Naive thymus-derived CD8-positive, alpha-beta T cell (primary cell): ENCODE measurements around the gene GAL3ST3. TPM values are rescaled to one million over a fixed set of nuclear protein-coding genes. Genes with fewer than 3 reads are reported as not detected.
"Not testable (repeated sequence)": the region's sequence is repeated elsewhere in the genome, so short reads cannot be mapped to it uniquely, and the experiment has no call there.

Experiments
- ATAC-seq, 2 donors: fragments of 150-1000 bp; cut with Tn5 transposase in 1 of 2; sonication (Bioruptor Pico), chemical (Tn5 transposase) in 1 of 2; 1 replicate in 1 of 2; 2 replicates in 1 of 2; pipeline ENCODE4 v1.10.0; 2021; ENCODE audit warnings: mild to moderate bottlenecking in 2 of 2, moderate library complexity in 2 of 2
- POLR2A ChIA-PET: fragments of 350-600 bp; sonication (Branson Sonifier 250); formaldehyde crosslinking; loops from one replicate; lab custom pipeline; 2021; ENCODE audit warnings: antibody characterized with exemption; lab: Charles Lee
- DNase-seq, 10 donors: peaks; one replicate each; pipeline versions ENCODE4 v3.0.0 to v3.0.0-alpha.2; 2020 to 2022
- H3K27ac Mint-ChIP-seq, 10 donors: one replicate each; pipeline ENCODE4 v1.8.0; 2020 to 2022; ENCODE audit warnings: mild to moderate bottlenecking in 10 of 10, mixed read lengths in 10 of 10, moderate library complexity in 4 of 10, inconsistent platforms in 1 of 10
- H3K27me3 Mint-ChIP-seq, 5 donors: one replicate each; pipeline ENCODE4 v1.8.0; 2021 to 2022; ENCODE audit warnings: mixed read lengths in 5 of 5
- H3K36me3 Mint-ChIP-seq, 3 donors: one replicate each; pipeline ENCODE4 v1.8.0; 2020 to 2022; ENCODE audit warnings: mixed read lengths in 3 of 3, mild to moderate bottlenecking in 2 of 3, inconsistent platforms in 1 of 3
- H3K4me1 Mint-ChIP-seq, 4 donors: one replicate each; pipeline ENCODE4 v1.8.0; 2021 to 2022; ENCODE audit warnings: mixed read lengths in 4 of 4
- H3K4me3 Mint-ChIP-seq, 10 donors: one replicate each; pipeline ENCODE4 v1.8.0; 2020 to 2022; ENCODE audit warnings: mild to moderate bottlenecking in 10 of 10, mixed read lengths in 10 of 10, moderate library complexity in 6 of 10, inconsistent platforms in 1 of 10
- H3K9me3 Mint-ChIP-seq, 9 donors: one replicate each; pipeline ENCODE4 v1.8.0; 2020 to 2022; ENCODE audit warnings: mixed read lengths in 9 of 9, mild to moderate bottlenecking in 3 of 9, inconsistent platforms in 1 of 9, moderate library complexity in 1 of 9
- polyA plus RNA-seq, 3 donors: library from polyadenylated mRNA; unstranded; fragments of 300-500 nt; fragmentation: Illumina TruSeq; gene quantifications; one replicate each; pipeline ENCODE4 v1.2.3, GENCODE V29; 2021
- total RNA-seq, 8 experiments: library from RNA in 2 of 8; stranded (reverse) in 2 of 8; gene quantifications; one replicate each; pipeline ENCODE4 v1.2.3 and lab custom pipeline; 2021 to 2026

GAL3ST3 gene, protein sequence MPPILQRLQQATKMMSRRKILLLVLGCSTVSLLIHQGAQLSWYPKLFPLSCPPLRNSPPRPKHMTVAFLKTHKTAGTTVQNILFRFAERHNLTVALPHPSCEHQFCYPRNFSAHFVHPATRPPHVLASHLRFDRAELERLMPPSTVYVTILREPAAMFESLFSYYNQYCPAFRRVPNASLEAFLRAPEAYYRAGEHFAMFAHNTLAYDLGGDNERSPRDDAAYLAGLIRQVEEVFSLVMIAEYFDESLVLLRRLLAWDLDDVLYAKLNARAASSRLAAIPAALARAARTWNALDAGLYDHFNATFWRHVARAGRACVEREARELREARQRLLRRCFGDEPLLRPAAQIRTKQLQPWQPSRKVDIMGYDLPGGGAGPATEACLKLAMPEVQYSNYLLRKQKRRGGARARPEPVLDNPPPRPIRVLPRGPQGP
- total RNA-seq = not detected
- under 1 TPM in 1 of 3 donors, not detected in 2; 0.27 TPM for polyA plus RNA-seq
- 0 to 0.17 (median 0) reads per million in 6 experiments for total RNA-seq (lab: John Stamatoyannopoulos, UW)

- peak in 1 of 10 donors; percentile 10 for DNase-seq
- POLR2A ChIA-PET = no interaction called here
- Mint-ChIP-seq H3K4me1 (peaks cover 22 to 46% (median 42%) of the 10 kb centered on the region in 4 donors), H3K36me3 (peaks cover 0 to 11% (median 3%) of the 10 kb centered on the region in 3 donors), H3K27me3 (peaks cover 0 to 5% (median 0%) of the 10 kb centered on the region in 5 donors), H3K9me3 (no peaks in the 10 kb centered on the region), H3K4me3 (peak within 1 kb of the TSS; percentile 19 to 72 (median 45)), H3K27ac (peak within 1 kb of the TSS in 4 of 10 donors; percentile 53 to 65 (median 62))
- ATAC-seq = no peak
These were observed at the start of gene GAL3ST3 for GRCh38 chr11:66048547-66049323. TSS of gene GAL3ST3 (minus strand) at chr11:66049161. CDS start at chr11:66045415, 3,746 bp downstream.

DNA sequence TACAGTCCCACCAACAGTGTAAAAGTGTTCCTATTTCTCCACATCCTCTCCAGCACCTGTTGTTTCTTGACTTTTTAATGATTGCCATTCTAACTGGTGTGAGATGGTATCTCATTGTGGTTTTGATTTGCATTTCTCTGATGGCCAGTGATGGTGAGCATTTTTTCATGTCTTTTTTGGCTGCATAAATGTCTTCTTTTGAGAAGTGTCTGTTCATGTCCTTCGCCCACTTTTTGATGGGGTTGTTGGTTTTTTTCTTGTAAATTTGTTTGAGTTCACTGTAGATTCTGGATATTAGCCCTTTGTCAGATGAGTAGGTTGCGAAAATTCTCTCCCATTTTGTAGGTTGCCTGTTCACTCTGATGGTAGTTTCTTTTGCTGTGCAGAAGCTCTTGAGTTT lies 43.2 kb upstream of the GAL3ST3 start:
- H3K27me3 Mint-ChIP-seq, H3K27ac Mint-ChIP-seq, ATAC-seq, H3K9me3 Mint-ChIP-seq, H3K4me3 Mint-ChIP-seq, POLR2A ChIA-PET, DNase-seq: not testable (repeated sequence)
- Mint-ChIP-seq H3K4me1 (peaks cover 20 to 56% (median 44%) of the 10 kb centered on the region in 4 donors), H3K36me3 (peaks cover 0 to 26% (median 11%) of the 10 kb centered on the region in 3 donors)

DNA sequence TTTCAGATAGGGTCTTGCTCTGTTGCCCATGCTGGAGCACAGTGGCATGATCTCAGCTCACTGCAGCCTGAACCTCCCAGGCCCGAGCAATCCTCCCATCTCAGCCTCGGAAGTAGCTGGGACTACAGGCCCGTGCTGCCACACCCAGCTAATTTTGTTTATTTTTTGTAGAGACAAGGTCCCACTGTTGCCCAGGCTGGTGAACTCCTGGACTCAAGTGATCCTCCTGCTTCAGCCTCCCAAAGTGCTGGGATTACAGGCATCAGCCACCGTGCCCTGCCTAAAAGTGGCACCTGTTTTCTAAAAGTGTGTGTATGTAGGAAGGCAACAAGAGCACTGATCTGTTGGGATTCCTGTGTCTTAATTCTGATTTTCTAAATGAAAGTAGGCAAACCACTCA lies 41.3 kb upstream of the GAL3ST3 start:
- DNase-seq = no peak
- H3K4me3 Mint-ChIP-seq = peak overlapping the region in 3 of 10 donors; percentile 4 to 61 (median 38)
- H3K4me1 Mint-ChIP-seq = peaks cover 17 to 61% (median 51%) of the 10 kb centered on the region in 4 donors
- no peak for ATAC-seq
- POLR2A ChIA-PET = interaction anchor here (0.6 to 1.1 kb wide), 4 partner anchors 34 to 192 kb away, joined by 3 to 8 read pairs (median 6); no protein-coding TSS in a partner anchor
- H3K9me3 Mint-ChIP-seq = no peaks in the 10 kb centered on the region
- H3K27ac Mint-ChIP-seq = peak overlapping the region; percentile 4 to 84 (median 46)
- peaks cover 0 to 27% (median 11%) of the 10 kb centered on the region in 3 donors for H3K36me3 Mint-ChIP-seq
- H3K27me3 Mint-ChIP-seq = no peaks in the 10 kb centered on the region

DNA sequence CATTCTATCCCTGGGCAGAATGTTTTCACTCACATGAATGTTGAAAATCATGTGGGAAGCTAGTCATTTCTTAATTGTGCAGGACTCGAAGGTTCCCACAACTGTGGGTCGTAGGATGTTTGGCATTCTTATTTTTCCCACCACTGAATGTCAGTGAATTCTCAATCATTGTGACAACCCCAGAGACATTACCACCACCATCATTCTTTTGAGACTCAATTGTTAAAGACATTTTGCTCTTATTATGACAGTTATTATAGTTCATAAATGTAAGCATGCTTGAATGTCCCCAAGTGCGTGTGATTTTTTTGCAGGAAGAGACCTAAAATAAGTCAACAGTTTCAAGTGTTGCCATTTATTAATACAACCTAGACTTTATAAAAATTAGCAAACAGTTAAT lies 40.1 kb upstream of the GAL3ST3 start:
- Mint-ChIP-seq H3K9me3 (no peaks in the 10 kb centered on the region), H3K4me1 (peaks cover 25 to 73% (median 63%) of the 10 kb centered on the region in 4 donors), H3K27ac (peak overlapping the region in 9 of 10 donors; percentile 7 to 95 (median 58)), H3K4me3 (no peak overlapping the region), H3K27me3 (no peaks in the 10 kb centered on the region), H3K36me3 (peaks cover 0 to 27% (median 11%) of the 10 kb centered on the region in 3 donors)
- POLR2A ChIA-PET = no interaction called here
- ATAC-seq = no peak
- DNase-seq = no peak

DNA sequence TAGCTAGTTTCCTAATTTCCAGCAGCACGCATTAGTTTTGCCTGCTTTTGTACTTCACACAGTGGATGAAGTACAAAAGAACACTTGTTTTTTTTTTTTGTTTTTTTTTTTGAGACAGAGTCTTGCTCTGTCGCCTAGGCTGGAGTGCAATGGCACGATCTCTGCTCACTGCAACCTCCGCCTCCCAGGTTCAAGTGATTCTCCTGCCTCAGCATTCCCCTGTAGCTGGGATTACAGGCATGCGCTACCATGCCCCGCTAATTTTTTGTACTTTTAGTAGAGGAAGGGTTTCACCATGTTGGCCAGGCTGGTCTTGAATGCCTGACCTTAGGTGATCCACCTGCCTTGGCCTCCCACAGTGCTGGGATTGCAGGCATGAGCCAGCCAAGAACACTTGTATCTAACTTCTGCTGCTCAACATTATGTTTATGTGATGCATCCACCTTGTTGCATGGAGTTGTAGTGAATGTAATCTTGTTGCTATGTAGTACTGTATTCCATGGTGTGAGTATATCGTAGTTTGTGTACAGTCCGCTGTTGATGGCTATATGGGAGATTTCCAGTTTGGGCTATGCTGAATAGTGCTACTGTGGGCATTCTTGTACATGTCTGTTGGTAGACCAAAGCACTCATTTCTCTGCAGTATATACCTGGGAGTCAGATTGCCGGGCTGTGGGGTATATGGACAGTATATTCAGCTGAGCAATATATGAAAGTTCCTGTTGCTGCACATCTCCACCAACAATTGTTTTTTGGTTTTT lies 38.4 kb upstream of the GAL3ST3 start:
- Mint-ChIP-seq H3K4me3 (peak overlapping the region in 9 of 10 donors; percentile 26 to 69 (median 47)), H3K27ac (peak overlapping the region; percentile 11 to 95 (median 76)), H3K27me3 (no peaks in the 10 kb centered on the region), H3K36me3 (peaks cover 0 to 25% (median 9%) of the 10 kb centered on the region in 3 donors), H3K9me3 (no peaks in the 10 kb centered on the region), H3K4me1 (peaks cover 31 to 83% (median 77%) of the 10 kb centered on the region in 4 donors)
- POLR2A ChIA-PET = interaction anchor here (1.2 kb wide), 1 partner anchor 29 kb away, joined by 3 read pairs; no protein-coding TSS in a partner anchor
- DNase-seq = no peak
- ATAC-seq = no peak

DNA sequence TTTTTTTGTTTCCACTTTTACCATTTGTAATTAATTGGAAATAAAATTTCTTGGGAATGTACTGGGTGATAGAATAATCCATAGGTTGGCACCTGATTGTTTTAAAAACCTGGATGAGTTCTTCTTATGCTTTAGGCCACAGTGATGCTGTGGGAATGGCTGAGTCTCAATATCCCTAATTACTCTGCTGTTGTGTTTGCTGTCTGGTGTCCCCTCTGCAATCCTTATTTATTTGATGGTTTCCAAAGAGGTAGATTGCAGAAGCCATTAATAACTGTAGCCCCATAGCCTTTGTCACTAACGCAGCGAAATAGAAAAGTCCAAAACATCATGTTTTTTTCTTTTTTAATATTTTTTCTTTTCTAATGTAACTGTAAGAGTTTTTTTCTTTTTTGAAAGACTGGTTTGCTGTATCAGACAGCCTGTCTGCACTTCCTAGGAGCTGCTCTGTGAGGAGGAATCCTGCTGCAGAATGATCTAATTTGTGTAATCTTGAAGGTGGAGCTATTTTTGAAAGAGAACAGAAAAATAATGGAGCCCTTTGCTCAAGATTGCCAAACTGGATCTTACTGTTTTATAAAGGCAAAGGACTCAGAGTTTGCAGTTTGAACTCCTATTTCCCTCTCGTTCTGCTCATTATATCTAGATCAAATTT lies 36.0 kb upstream of the GAL3ST3 start:
- Mint-ChIP-seq H3K27ac (peak overlapping the region in 9 of 10 donors; percentile 95 to 100 (median 97)), H3K27me3 (no peaks in the 10 kb centered on the region), H3K4me3 (peak overlapping the region in 9 of 10 donors; percentile 11 to 94 (median 80)), H3K9me3 (no peaks in the 10 kb centered on the region), H3K36me3 (peaks cover 0 to 17% (median 9%) of the 10 kb centered on the region in 3 donors), H3K4me1 (peaks cover 44 to 94% (median 90%) of the 10 kb centered on the region in 4 donors)
- POLR2A ChIA-PET = interaction anchor here (0.7 to 8.4 kb wide), 5 partner anchors 14 to 45 kb away, joined by 3 to 146 read pairs (median 5); partner anchors contain the start of gene PACS1
- ATAC-seq (no peak), DNase-seq (no peak)

DNA sequence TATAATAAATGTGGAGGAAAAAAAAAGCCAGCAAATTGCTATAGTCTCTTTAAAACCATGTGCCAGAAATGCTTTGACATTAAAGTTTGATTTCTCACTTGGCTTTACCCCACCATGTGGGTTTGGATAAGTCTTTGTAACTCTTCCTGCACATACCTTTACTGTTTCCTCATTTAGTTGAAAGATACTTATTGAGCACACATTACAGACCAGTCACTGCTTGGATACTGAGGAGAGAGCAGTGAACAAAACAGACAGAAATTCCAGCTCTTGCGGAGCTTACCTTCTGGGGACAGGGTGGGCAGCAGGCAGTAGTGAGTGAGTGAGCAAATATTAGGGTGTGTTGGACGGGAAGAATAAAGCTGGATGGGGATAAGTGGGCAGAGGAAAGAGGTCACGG lies 34.8 kb upstream of the GAL3ST3 start:
- Mint-ChIP-seq H3K4me3 (peak overlapping the region; percentile 37 to 94 (median 78)), H3K27me3 (no peaks in the 10 kb centered on the region), H3K9me3 (no peaks in the 10 kb centered on the region), H3K36me3 (peaks cover 0 to 18% (median 5%) of the 10 kb centered on the region in 3 donors), H3K27ac (peak overlapping the region; percentile 90 to 100 (median 96)), H3K4me1 (peaks cover 49 to 96% (median 91%) of the 10 kb centered on the region in 4 donors)
- no peak for DNase-seq
- POLR2A ChIA-PET = interaction anchor here (1.0 to 8.4 kb wide), 5 partner anchors 13 to 46 kb away, joined by 3 to 146 read pairs (median 7); partner anchors contain the start of gene PACS1
- no peak for ATAC-seq

- DNase-seq (no peak), ATAC-seq (no peak)
- Mint-ChIP-seq H3K27me3 (no peaks in the 10 kb centered on the region), H3K4me3 (peak overlapping the region in 9 of 10 donors; percentile 42 to 94 (median 80)), H3K9me3 (no peaks in the 10 kb centered on the region), H3K36me3 (peaks cover 0 to 25% (median 5%) of the 10 kb centered on the region in 3 donors), H3K4me1 (peaks cover 50 to 96% (median 91%) of the 10 kb centered on the region in 4 donors), H3K27ac (peak overlapping the region; percentile 90 to 100 (median 96))
- POLR2A ChIA-PET = interaction anchor here (1.0 to 8.4 kb wide), 4 partner anchors 13 to 33 kb away, joined by 3 to 146 read pairs (median 49); partner anchors contain the start of gene PACS1
These were observed 34.2 kb upstream of the GAL3ST3 start for GRCh38 chr11:66082946-66083698.

DNA sequence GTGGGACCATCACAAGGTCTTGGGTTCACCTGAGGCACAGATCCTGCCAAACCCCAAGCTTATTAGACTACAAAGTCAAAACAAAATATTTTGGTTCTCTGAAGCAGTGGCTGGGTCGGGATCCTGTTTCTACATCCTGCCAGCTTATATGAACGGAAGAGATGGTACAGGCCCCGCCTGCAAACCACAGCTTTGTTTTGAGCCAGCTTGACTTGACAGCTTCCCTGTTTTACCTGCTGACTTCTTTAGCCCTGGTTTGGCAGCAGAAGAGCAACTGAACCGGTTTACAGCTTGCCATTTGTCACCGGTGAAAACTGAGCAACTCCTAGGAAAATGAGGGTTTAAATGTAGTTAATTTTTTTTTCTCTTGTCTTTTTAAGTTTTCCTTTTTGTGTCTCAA lies 32.5 kb upstream of the GAL3ST3 start:
- ATAC-seq (peak; percentile 86 to 98), DNase-seq (peak; percentile 53 to 90 (median 77))
- H3K4me3 Mint-ChIP-seq = peak overlapping the region; percentile 75 to 94 (median 90)
- peaks cover 46 to 97% (median 92%) of the 10 kb centered on the region in 4 donors for H3K4me1 Mint-ChIP-seq
- H3K36me3 Mint-ChIP-seq = peaks cover 0 to 31% (median 7%) of the 10 kb centered on the region in 3 donors
- POLR2A ChIA-PET = interaction anchor here (0.6 to 8.4 kb wide), 16 partner anchors 11 to 466 kb away, joined by 3 to 146 read pairs (median 8); partner anchors contain the start of genes CD248, PACS1, PCNX3 and RAB1B
- no peaks in the 10 kb centered on the region for H3K27me3 Mint-ChIP-seq
- H3K9me3 Mint-ChIP-seq = no peaks in the 10 kb centered on the region
- H3K27ac Mint-ChIP-seq = peak overlapping the region; percentile 93 to 100 (median 98)
